Activated CD4-positive, CD25-positive, alpha-beta regulatory T cell treated with anti-CD3 and anti-CD28 coated beads, Interleukin-2, amount 50 U/mL, for 24 hours (primary cell): ENCODE data around the gene SNRPA1.

Experiments used
- ATAC-seq, 2 donors: fragments of 150-1000 bp; cut with Tn5 transposase; one replicate each; pipeline ENCODE4 v1.10.0; 2021; ENCODE audit warnings: mild to moderate bottlenecking in 1 of 2, moderate library complexity in 1 of 2

SNRPA1 gene

DNA sequence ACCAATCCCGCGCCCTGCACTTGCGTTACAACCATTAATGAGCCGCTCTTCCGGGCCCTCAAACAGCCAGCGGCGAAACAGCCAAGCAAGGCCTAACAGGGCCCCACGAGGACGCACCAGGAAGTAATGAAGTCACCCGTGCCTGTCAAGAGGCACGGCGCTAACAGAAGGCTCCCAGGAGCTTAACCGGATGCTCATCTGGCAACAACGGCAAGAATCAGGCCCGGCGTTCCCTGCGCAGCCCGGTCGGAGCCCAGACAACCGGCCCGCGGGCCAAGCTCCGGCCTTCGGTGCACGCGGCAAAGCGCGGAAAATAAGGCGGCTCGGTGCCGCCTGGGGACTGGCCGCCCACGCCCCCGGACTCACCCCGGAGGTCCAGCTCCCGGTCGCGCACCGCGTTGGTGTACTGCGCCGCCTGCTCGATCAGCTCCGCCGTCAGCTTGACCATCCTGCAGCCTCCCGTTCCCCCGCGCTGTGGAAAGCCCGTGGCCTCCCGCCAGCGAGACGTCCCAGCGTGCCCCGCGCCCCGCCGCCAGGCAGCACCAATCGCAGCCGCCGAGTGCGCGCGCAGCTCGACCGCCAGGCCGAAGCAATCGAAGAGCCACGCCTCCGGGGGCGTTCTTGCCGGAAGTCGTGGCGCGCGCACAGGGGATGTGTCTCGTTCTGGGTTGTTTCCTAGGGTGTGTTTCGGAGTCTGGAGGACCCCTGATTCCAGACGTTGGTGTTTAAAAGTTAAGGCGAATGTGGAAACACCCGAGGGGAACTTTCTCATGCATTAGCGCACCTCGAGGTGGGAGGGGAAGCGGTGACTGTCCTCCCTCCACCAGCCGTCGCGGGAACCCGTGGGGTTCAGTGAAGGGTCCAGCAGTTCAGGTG lies at the start of gene SNRPA1:
Gene SNRPA1 (minus strand): TSS at position 518 of the 876 bp plus-strand sequence. CDS start 70 bp downstream, at position 448.
- peak; percentile 80 to 85 for ATAC-seq

DNA sequence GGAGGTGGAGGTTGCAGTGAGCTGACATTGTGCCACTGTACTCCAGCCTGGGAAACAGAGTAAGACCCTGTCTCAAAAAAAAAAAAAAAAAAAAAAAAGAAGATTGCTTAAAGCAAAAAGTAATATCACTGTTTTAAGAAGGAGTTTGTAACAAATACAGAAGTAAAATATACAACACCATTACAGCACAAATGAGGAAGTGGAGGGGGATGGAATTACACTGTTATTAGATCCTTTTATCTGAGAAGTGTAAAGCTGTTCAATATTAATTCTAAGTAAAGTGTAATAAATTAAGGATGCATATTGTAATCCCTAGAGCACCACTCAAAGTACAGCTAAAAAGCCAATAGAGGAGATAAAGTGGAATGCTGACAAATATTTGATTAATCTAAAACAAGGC lies 47.0 kb upstream of the SNRPA1 start:
- no peak for ATAC-seq

GRCh38 chr15:101338502-101339057 lies 43.5 kb upstream of the SNRPA1 start:
- ATAC-seq = no peak

DNA sequence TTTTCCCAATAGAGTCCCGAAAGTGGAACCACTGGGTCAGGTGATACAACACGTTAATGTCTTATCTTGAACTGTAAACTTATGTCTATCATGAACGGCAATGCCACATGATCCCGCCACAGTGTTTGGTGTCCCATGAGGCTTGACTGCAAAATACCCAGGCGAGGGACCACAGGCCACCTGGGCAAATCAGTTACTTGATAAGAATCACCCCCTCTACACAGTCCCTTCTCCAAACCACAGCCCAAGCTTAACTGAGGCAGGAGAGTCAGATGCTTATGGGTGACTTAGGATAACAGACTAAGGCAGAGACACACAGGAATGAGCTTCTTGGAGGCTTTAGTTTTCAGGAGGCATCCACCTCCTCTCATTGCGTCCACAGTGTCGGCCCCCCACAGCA lies 42.9 kb upstream of the SNRPA1 start:
- ATAC-seq = no peak

DNA sequence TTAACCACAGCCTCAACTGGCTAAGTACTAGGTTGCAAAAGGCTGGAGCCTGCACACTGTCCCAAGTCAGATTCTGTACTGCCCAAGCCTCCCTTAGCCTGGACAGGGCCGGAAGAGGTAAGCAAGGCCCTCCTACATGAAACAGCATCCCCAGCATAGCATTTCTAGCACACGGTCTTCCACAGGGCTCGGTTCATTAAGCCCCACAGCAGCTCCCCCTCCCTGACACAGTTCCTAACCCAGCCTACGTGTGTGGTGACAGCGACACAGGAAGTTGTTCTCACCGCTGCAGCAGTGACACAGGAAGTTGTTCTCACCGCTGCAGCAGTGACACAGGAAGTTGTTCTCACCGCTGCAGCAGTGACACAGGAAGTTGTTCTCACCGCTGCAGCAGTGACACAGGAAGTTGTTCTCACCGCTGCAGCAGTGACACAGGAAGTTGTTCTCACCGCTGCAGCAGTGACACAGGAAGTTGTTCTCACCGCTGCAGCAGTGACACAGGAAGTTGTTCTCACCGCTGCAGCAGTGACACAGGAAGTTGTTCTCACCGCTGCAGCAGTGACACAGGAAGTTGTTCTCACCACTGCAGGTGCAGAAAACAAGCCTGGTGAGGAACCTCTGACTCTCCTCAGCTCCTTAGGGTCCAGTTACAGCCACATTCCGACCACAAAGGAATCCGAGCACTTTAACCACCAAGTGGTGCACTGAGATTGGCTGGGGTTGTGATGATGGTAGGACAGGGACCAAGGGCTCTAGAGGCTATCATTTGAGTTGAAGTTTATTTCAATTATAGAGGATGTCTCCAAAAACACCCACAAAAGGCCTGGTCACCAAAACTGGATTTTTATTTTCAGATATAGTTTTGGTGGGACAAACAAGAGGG lies 39.1 kb upstream of the SNRPA1 start:
- ATAC-seq = peak; percentile 86 to 93

- no peak for ATAC-seq
Measured at GRCh38 chr15:101332061-101332467, 37.0 kb upstream of the SNRPA1 start.

DNA sequence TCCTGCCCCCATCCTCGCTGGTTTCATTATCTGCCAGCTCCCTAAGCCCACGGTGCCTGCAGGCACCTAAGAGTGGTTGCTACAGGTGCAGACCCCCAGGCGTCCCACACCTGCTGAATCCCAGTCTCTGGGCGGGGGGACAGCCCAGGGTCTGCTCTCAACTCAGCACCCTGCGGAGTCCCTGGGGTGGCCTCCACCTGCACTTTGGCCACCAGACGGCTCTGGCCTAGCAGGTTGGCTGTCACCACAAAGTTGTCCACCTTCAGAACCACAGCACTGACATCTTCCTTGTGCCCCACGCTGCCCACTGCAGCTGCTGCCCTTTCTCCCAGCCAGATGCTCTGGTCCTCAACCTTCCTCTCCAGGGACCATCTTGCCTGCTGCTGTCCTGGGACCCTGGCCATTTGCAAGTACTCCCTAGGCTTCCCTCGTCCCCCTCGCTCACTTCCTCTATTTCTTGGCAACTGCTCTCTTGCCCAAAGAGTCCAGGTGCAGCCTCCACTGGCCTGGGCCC lies 34.9 kb upstream of the SNRPA1 start:
- no peak for ATAC-seq

- no peak for ATAC-seq
Measured at GRCh38 chr15:101329309-101329863, 34.3 kb upstream of the SNRPA1 start.

DNA sequence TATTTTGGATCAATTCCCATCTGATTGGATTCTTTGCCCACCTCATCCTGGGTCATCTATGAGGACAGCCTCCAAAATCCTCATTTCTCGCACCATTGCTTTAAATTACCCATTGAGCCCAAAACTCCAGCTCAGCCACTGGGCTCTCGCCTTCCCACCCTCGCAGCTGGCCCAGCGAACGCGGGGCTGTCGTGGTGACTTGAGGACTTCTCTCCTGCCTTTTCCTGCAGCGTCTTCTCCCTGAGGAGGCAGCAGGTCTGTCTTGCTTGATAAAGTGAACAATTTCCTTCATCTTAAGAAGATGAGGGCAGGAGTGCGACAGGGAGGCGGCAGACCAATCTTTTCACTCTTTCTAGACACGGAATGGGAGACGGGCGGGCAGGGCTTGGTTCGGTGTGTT lies 33.0 kb upstream of the SNRPA1 start:
- ATAC-seq = no peak

DNA sequence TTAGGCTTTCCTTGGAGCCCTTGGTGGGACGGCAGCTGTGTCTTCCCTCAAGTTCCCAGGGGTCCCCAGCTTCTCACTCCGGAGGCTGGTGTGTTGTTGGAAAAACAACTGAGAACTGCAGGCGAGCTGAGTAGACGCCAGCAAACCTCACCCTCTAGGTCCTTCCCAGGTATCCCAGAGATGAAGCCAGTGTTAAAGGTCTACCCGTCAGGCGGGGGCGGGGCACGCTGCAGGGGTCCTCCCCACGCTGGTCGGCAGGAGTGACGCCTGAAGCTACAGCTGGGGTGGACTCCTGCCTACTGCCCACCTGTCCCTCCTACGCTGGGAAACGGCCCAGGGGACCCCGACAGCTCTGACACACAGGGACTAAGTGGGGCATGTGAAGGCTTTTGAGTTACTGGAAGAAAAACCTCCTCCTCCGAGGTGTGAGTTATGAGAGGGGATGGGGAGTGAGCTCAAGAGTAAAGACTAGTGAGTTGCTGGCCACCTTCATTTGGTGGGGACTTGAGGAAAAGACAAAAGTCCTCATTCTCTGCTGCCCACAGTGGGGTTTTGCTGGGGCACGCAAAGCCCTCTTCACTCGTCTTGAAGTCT lies 32.2 kb upstream of the SNRPA1 start:
- ATAC-seq = no peak

GRCh38 chr15:101326462-101327146 lies 31.6 kb upstream of the SNRPA1 start:
- ATAC-seq = no peak

- ATAC-seq = no peak
Measured at GRCh38 chr15:101326026-101326315, 30.9 kb upstream of the SNRPA1 start.

- no peak for ATAC-seq
Measured at GRCh38 chr15:101325263-101326025, 30.4 kb upstream of the SNRPA1 start.

DNA sequence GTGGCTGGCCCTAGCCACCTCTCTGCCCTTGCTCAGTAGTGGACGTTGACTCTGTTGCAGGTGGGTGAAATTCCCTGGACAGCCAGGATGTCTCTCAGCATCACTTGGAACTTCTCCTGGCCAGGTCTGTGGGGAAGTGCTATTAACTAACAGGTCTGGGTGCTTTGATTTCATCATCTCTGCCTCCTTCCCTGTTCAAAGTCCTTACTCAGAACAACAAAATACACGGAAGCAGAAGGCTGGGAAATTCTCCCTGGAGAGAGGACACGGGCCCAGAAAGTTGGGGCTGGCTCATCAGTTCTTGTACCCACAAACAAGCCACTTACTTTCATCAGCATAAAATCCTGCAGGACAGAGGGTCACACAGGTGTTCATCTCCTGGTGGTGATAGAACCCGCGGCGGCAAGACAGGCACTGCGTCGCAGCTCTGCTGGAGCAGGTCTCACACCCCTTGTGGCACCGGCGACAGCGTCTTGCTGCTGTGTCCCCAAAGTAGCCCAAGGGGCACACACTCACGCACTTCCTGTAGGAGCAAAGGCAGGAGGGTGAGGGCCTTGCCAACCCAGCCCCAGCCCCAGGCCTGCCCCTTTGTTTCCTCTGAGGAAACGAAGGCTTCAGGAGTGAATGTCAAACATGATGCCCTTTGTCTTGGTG lies 29.6 kb upstream of the SNRPA1 start:
- no peak for ATAC-seq

DNA sequence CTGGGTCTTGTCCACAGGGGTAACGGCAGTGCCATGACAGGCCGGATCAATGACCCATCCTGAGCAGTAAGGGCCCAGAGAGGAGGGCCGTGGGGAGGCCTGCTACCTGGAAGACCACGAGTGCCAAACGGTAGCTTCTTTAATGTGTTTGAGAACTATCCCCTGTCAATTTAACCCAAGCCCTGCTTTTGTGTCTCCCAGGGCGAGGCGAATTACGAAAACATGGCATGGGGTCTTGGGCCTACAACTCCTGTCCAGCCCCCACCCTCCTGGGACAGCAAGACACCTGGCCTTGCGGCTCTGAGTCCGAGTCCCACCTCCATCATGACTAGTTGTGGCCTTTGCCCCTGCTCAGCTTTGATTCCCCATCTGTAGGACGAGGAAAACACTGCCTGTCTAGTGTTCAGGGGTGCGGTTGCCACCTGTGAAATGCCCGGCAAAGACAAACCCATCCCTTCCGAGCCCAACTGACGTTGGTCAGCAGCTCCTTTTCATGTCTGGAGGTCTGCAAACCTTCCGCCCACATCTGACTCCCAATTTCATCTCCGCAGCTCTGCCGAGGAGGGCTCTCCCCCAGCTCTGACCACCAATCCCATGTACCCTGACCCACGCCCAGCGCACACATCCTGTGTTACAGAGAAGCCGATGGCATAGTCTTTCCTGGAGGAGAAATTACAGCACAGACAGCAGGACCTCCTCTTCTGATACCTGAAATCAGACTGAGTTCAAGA lies 28.9 kb upstream of the SNRPA1 start:
- ATAC-seq = no peak

DNA sequence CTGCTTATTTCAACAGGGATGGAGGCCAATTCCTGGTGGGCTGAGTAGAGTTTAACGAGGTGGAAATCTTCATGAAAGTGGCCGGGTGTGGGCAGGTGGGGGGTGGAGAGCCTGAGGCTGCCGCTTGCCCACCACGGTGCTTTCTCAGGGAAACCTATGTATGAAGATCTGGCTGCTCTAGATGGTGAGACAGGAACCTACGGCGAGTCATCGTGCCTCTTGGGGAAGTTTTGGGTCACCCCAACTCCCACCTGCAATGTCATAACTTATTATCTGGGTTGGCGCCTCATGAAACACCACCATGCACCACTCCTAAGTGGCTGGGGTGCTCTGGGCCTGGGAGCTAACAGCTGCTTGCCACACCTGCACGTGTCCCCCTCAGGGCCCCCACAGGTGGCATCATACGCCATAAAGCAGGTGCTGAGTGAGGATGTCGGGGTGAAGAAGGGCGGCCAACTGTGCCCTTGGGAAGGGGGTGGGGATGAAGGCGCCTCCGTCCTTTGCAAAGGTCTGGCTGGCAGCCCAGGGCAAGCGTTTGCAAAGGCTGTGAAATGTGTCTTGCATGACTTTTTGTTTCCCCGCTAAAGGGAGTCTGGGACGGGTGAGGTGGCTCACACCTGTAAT lies 27.9 kb upstream of the SNRPA1 start:
- no peak for ATAC-seq

DNA sequence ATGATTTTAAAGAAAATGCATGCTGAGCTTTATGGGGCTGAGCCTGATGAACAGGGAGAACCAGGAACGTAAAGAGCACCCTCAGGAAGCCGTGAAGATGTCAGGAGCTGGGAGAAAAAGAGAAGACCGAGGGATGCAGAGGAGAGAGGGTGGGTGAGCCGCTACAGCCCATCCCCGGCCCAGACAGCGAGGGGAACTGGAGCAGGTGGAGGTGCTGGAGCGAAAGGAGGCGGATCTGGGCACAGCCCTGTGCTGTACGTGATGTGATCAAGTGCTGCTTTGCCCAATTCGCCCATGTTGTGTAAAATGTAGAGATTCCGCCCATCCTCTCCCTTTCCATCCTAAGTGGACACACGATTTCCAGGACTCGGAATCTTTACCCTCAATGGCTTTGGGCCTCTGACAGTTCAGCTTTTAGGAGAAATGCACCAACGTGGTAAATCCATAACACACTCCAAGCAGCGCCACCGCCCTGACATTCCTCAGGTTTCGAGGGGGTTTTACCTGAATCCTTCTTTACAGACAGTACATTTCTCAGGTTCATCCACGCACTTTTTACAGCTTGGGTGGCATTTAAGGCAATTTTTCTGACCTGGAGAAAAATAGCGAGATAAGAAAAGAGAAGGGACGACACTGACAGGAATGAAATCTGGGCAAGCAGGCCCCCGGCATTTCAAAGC lies 27.1 kb upstream of the SNRPA1 start:
- ATAC-seq = no peak

DNA sequence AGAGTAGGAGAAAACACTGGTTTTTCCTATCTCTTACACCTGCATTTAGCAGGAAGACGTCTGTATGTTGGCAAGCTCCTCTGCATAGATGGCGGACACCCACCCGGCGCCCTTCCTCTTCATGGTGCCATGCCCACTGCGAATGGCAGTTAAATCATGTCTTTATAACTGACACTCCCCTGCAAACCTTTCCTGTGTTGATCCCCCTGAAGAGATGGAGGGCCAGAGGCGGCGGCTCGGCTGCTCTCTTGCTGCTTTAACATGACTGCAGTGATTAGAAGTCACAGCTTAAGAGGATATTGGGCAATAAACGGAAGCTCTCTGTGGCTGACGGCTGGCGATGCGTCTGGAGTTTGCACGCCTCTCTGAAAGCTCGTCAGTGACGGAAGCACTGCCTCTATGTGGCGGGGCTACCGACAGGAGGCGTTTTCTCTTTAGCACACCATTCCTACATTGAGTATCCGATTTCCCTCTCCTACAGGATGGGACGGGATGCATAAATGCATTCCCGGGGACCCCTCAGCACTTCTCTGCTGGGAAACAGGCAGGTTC lies 25.5 kb upstream of the SNRPA1 start:
- peak; percentile 95 for ATAC-seq

- no peak for ATAC-seq
Measured at GRCh38 chr15:101318839-101319238, 23.8 kb upstream of the SNRPA1 start.
